ENCODE data around the gene RAD9A.
"Not testable (repeated sequence)": the region's sequence is repeated elsewhere in the genome, so short reads cannot be mapped to it uniquely, and the experiment has no call there.

The RAD9A gene

GRCh38 chr11:67400251-67400941 is 8.6 kb downstream of the RAD9A start:
- peaks cover 23% of the 10 kb centered on the region for H3K4me1 ChIP-seq (ENCODE audit: control insufficient read depth, insufficient read depth, low read length, poor library complexity, severe bottlenecking)
- peaks cover 40% of the 10 kb centered on the region for H3K36me3 ChIP-seq (ENCODE audit: control insufficient read depth, insufficient read depth, low read length)
- H3K27ac ChIP-seq (ENCODE audit: low read depth, low read length, severe bottlenecking): no peak overlapping the region
- peak overlapping the region; percentile 82 for H3K4me3 ChIP-seq (ENCODE audit: extremely low read depth, insufficient read depth, low read length, poor library complexity, severe bottlenecking)
- WGBS, 2 experiments (ENCODE audit: insufficient coverage in 2 of 2): 79 to 82% methylated on average over 21 to 23 of the region's 23 CpGs
- no peaks in the 10 kb centered on the region for H3K9me3 ChIP-seq (ENCODE audit: control insufficient read depth, low read length)

GRCh38 chr11:67400942-67401494 is 9.2 kb downstream of the RAD9A start:
- peaks cover 23% of the 10 kb centered on the region for H3K4me1 ChIP-seq (ENCODE audit: control insufficient read depth, insufficient read depth, low read length, poor library complexity, severe bottlenecking)
- H3K9me3 ChIP-seq (ENCODE audit: control insufficient read depth, low read length): no peaks in the 10 kb centered on the region
- 10 to 11% methylated on average over 21 to 27 of the region's 27 CpGs for WGBS, 2 experiments (ENCODE audit: insufficient coverage in 2 of 2)
- H3K4me3 ChIP-seq (ENCODE audit: extremely low read depth, insufficient read depth, low read length, poor library complexity, severe bottlenecking): peak overlapping the region; percentile 82
- peaks cover 39% of the 10 kb centered on the region for H3K36me3 ChIP-seq (ENCODE audit: control insufficient read depth, insufficient read depth, low read length)
- H3K27ac ChIP-seq (ENCODE audit: low read depth, low read length, severe bottlenecking): peak overlapping the region; percentile 81

GRCh38 chr11:67401495-67402191 is 9.9 kb downstream of the RAD9A start, which contains the start of gene PPP1CA:
TSS of gene PPP1CA (minus strand) at chr11:67401858. CDS start at chr11:67401782, 76 bp downstream.
- Histone ChIP-seq H3K9me3 (ENCODE audit: control insufficient read depth, low read length) (no peaks in the 10 kb centered on the region), H3K4me3 (ENCODE audit: extremely low read depth, insufficient read depth, low read length, poor library complexity, severe bottlenecking) (peak within 1 kb of the TSS; percentile 82), H3K36me3 (ENCODE audit: control insufficient read depth, insufficient read depth, low read length) (peaks cover 38% of the 10 kb centered on the region), H3K27ac (ENCODE audit: low read depth, low read length, severe bottlenecking) (peak within 1 kb of the TSS; percentile 83), H3K4me1 (ENCODE audit: control insufficient read depth, insufficient read depth, low read length, poor library complexity, severe bottlenecking) (peaks cover 23% of the 10 kb centered on the region)
- WGBS, 2 experiments (ENCODE audit: insufficient coverage in 2 of 2): 0 to 1% methylated on average over 25 to 38 of the region's 73 CpGs

GRCh38 chr11:67402192-67402839 is 10.5 kb downstream of the RAD9A start:
- not testable (repeated sequence) for H3K4me3 ChIP-seq (ENCODE audit: extremely low read depth, insufficient read depth, low read length, poor library complexity, severe bottlenecking); H3K9me3 ChIP-seq (ENCODE audit: control insufficient read depth, low read length)
- H3K36me3 ChIP-seq (ENCODE audit: control insufficient read depth, insufficient read depth, low read length): peaks cover 32% of the 10 kb centered on the region
- peaks cover 18% of the 10 kb centered on the region for H3K4me1 ChIP-seq (ENCODE audit: control insufficient read depth, insufficient read depth, low read length, poor library complexity, severe bottlenecking)
- WGBS, 2 experiments (ENCODE audit: insufficient coverage in 2 of 2): 86 to 92% methylated on average over 15 to 19 of the region's 19 CpGs
- peak overlapping the region; percentile 83 for H3K27ac ChIP-seq (ENCODE audit: low read depth, low read length, severe bottlenecking)

- H3K4me3 ChIP-seq (ENCODE audit: extremely low read depth, insufficient read depth, low read length, poor library complexity, severe bottlenecking): not testable (repeated sequence)
- 98% methylated on average over 5 to 8 of the region's 9 CpGs for WGBS, 2 experiments (ENCODE audit: insufficient coverage in 2 of 2)
Measured at GRCh38 chr11:67403085-67403484, 11.3 kb downstream of the RAD9A start.

GRCh38 chr11:67404515-67405195 is 12.9 kb downstream of the RAD9A start:
- Histone ChIP-seq H3K4me1 (ENCODE audit: control insufficient read depth, insufficient read depth, low read length, poor library complexity, severe bottlenecking) (peaks cover 12% of the 10 kb centered on the region), H3K4me3 (ENCODE audit: extremely low read depth, insufficient read depth, low read length, poor library complexity, severe bottlenecking) (no peak overlapping the region), H3K27ac (ENCODE audit: low read depth, low read length, severe bottlenecking) (no peak overlapping the region), H3K9me3 (ENCODE audit: control insufficient read depth, low read length) (no peaks in the 10 kb centered on the region), H3K36me3 (ENCODE audit: control insufficient read depth, insufficient read depth, low read length) (peaks cover 9% of the 10 kb centered on the region)
- WGBS, 2 experiments (ENCODE audit: insufficient coverage in 2 of 2): 82 to 93% methylated on average over 10 to 13 of the region's 13 CpGs

More at GRCh38 chr11:67403085-67403484, 11.3 kb downstream of the RAD9A start:
- not testable (repeated sequence) for H3K9me3 ChIP-seq (ENCODE audit: control insufficient read depth, low read length); H3K27ac ChIP-seq (ENCODE audit: low read depth, low read length, severe bottlenecking)
- Histone ChIP-seq H3K36me3 (ENCODE audit: control insufficient read depth, insufficient read depth, low read length) (peaks cover 24% of the 10 kb centered on the region), H3K4me1 (ENCODE audit: control insufficient read depth, insufficient read depth, low read length, poor library complexity, severe bottlenecking) (peaks cover 14% of the 10 kb centered on the region)

- peaks cover 12% of the 10 kb centered on the region for H3K4me1 ChIP-seq (ENCODE audit: control insufficient read depth, insufficient read depth, low read length, poor library complexity, severe bottlenecking)
- WGBS, 2 experiments (ENCODE audit: insufficient coverage in 2 of 2): 86 to 92% methylated on average over 1 to 2 of the region's 6 CpGs
- no peak overlapping the region for H3K27ac ChIP-seq (ENCODE audit: low read depth, low read length, severe bottlenecking)
- H3K9me3 ChIP-seq (ENCODE audit: control insufficient read depth, low read length): no peaks in the 10 kb centered on the region
- H3K36me3 ChIP-seq (ENCODE audit: control insufficient read depth, insufficient read depth, low read length): peaks cover 4% of the 10 kb centered on the region
- no peak overlapping the region for H3K4me3 ChIP-seq (ENCODE audit: extremely low read depth, insufficient read depth, low read length, poor library complexity, severe bottlenecking)
Measured at GRCh38 chr11:67405196-67405567, 13.4 kb downstream of the RAD9A start.

- H3K27ac ChIP-seq (ENCODE audit: low read depth, low read length, severe bottlenecking): no peak overlapping the region
- no peaks in the 10 kb centered on the region for H3K36me3 ChIP-seq (ENCODE audit: control insufficient read depth, insufficient read depth, low read length)
- 91 to 93% methylated on average over 6 to 8 of the region's 9 CpGs for WGBS, 2 experiments (ENCODE audit: insufficient coverage in 2 of 2)
- no peaks in the 10 kb centered on the region for H3K9me3 ChIP-seq (ENCODE audit: control insufficient read depth, low read length)
- no peak overlapping the region for H3K4me3 ChIP-seq (ENCODE audit: extremely low read depth, insufficient read depth, low read length, poor library complexity, severe bottlenecking)
- peaks cover 12% of the 10 kb centered on the region for H3K4me1 ChIP-seq (ENCODE audit: control insufficient read depth, insufficient read depth, low read length, poor library complexity, severe bottlenecking)
Measured at GRCh38 chr11:67405688-67406339, 14.0 kb downstream of the RAD9A start.

- H3K9me3 ChIP-seq (ENCODE audit: control insufficient read depth, low read length): no peaks in the 10 kb centered on the region
- H3K4me1 ChIP-seq (ENCODE audit: control insufficient read depth, insufficient read depth, low read length, poor library complexity, severe bottlenecking): peaks cover 12% of the 10 kb centered on the region
- no peak overlapping the region for H3K27ac ChIP-seq (ENCODE audit: low read depth, low read length, severe bottlenecking)
- H3K36me3 ChIP-seq (ENCODE audit: control insufficient read depth, insufficient read depth, low read length): no peaks in the 10 kb centered on the region
- WGBS, 2 experiments (ENCODE audit: insufficient coverage in 2 of 2): 88 to 91% methylated on average over 14 to 17 of the region's 18 CpGs
- no peak overlapping the region for H3K4me3 ChIP-seq (ENCODE audit: extremely low read depth, insufficient read depth, low read length, poor library complexity, severe bottlenecking)
Measured at GRCh38 chr11:67406420-67406968, 14.7 kb downstream of the RAD9A start.

All from mesodermal cell (in vitro differentiated cells).